ENCODE results near the gene PCBP4.

Gene PCBP4

GRCh38 chr3:51948016-51948580 lies 19.2 kb downstream of the PCBP4 start:
- no peak for DNase-seq (ENCODE audit: low read depth)
- H3K4me3 ChIP-seq (ENCODE audit: low read depth, low read length) = no peak overlapping the region
- in situ Hi-C loops (cut with HindIII; ENCODE audit: low sequenced_read_pairs) = no loop called here
- TF ChIP-seq, protein P1, sequence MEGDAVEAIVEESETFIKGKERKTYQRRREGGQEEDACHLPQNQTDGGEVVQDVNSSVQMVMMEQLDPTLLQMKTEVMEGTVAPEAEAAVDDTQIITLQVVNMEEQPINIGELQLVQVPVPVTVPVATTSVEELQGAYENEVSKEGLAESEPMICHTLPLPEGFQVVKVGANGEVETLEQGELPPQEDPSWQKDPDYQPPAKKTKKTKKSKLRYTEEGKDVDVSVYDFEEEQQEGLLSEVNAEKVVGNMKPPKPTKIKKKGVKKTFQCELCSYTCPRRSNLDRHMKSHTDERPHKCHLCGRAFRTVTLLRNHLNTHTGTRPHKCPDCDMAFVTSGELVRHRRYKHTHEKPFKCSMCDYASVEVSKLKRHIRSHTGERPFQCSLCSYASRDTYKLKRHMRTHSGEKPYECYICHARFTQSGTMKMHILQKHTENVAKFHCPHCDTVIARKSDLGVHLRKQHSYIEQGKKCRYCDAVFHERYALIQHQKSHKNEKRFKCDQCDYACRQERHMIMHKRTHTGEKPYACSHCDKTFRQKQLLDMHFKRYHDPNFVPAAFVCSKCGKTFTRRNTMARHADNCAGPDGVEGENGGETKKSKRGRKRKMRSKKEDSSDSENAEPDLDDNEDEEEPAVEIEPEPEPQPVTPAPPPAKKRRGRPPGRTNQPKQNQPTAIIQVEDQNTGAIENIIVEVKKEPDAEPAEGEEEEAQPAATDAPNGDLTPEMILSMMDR (IDR thresholded peaks at IDR 0.05; ENCODE audit: low read depth, low read length, missing control alignments) = no peak

- no peak overlapping the region for H3K4me3 ChIP-seq (ENCODE audit: low read depth, low read length)
- no peak for DNase-seq (ENCODE audit: low read depth)
- TF ChIP-seq, protein P1 (IDR thresholded peaks at IDR 0.05; ENCODE audit: low read depth, low read length, missing control alignments) = no peak
- in situ Hi-C loops (cut with HindIII; ENCODE audit: low sequenced_read_pairs) = no loop called here
Observed at GRCh38 chr3:51947215-51947900, 19.9 kb downstream of the PCBP4 start.

DNA sequence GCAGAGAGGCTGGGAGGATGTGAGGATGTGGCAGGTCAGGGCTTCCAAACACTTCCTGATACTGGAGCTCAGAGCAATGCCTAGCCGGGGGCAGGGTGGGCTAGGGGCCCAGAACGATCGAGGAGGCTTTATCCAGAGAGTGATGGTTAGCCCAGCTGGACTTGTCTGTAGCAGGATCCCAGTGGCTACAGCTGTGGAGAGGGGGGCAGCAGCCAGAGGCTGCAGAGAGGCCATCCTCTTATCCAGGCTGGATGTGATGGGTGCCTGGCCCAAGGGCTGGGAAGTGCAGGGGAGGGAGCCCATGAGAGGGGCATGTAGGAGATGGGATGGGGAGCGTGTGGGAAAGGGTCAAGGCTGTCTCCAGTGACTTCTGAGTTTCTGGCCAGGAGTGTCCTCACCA lies 20.5 kb downstream of the PCBP4 start:
- in situ Hi-C loops (cut with HindIII; ENCODE audit: low sequenced_read_pairs) = no loop called here
- DNase-seq (ENCODE audit: low read depth) = no peak
- H3K4me3 ChIP-seq (ENCODE audit: low read depth, low read length) = no peak overlapping the region
- TF ChIP-seq, protein P1 (IDR thresholded peaks at IDR 0.05; ENCODE audit: low read depth, low read length, missing control alignments) = no peak

DNA sequence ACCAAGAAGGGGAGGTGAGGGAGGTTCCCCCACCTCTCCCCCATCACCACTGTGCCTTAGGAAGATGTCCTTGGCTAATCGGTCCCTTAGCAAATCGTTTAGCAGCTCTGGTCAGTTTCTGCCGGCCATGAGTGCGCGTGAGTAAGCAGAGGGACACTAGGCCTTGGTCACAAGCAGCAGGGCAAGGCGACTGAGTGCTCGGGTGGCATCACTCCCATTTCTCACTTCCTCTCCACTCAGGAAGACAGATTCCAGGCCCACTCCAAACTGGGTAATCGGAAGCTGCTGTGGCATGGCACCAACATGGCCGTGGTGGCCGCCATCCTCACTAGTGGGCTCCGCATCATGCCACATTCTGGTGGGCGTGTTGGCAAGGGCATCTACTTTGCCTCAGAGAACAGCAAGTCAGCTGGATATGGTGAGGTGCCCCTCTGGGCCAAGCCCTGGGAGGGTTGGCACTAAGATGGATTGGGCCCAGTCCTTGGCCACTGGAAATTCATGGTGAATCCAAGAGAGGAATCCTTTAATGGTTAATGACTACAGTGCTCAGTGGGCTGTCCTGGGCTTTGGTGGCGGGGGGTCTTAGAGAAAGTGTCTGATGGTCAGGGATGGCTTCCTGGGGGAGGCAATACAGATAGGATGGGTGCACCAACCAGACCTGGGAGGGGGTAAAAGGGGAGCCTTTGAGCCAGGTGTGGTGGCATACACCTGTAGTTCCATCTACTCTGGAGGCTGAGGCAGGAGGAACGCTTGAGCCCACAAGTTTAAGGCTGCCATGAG lies 21.1 kb downstream of the PCBP4 start:
- H3K4me3 ChIP-seq (ENCODE audit: low read depth, low read length) = no peak overlapping the region
- in situ Hi-C loops (cut with HindIII; ENCODE audit: low sequenced_read_pairs) = no loop called here
- no peak for DNase-seq (ENCODE audit: low read depth)
- TF ChIP-seq, protein P1 (IDR thresholded peaks at IDR 0.05; ENCODE audit: low read depth, low read length, missing control alignments) = no peak

- no peak overlapping the region for H3K4me3 ChIP-seq (ENCODE audit: low read depth, low read length)
- TF ChIP-seq, protein P1 (IDR thresholded peaks at IDR 0.05; ENCODE audit: low read depth, low read length, missing control alignments) = no peak
- no peak for DNase-seq (ENCODE audit: low read depth)
- in situ Hi-C loops (cut with HindIII; ENCODE audit: low sequenced_read_pairs) = no loop called here
Observed at GRCh38 chr3:51945031-51945840, 22.0 kb downstream of the PCBP4 start.

- TF ChIP-seq, protein P1 (IDR thresholded peaks at IDR 0.05; ENCODE audit: low read depth, low read length, missing control alignments) = no peak
- H3K4me3 ChIP-seq (ENCODE audit: low read depth, low read length) = no peak overlapping the region
- no peak for DNase-seq (ENCODE audit: low read depth)
- in situ Hi-C loops (cut with HindIII; ENCODE audit: low sequenced_read_pairs) = no loop called here
Observed at GRCh38 chr3:51944451-51945021, 22.7 kb downstream of the PCBP4 start.

Data from astrocyte of the cerebellum (primary cell).